ENCODE data around the gene KIAA1549.

- TF ChIP-seq POLR2AphosphoS5 (IDR thresholded peaks at IDR 0.05; ENCODE audit: low read depth, low read length), result no peak
- no peak for TF ChIP-seq CTCF (IDR thresholded peaks at IDR 0.05)
- TF ChIP-seq SIN3A (IDR thresholded peaks at IDR 0.05; ENCODE audit: borderline replicate concordance, insufficient read depth, low read depth, low read length), result no peak
- no peak for TF ChIP-seq REST (IDR thresholded peaks at IDR 0.05; ENCODE audit: insufficient read depth in 1 of 2, low read depth in 2 of 2, low read length in 1 of 2)
- no peak for TF ChIP-seq TCF7L2 (IDR thresholded peaks at IDR 0.05; ENCODE audit: low read depth, low read length)
Observed at GRCh38 chr7:138838166-138838565, 143.0 kb downstream of the KIAA1549 start.
